Testis (tissue), 5 donors: ENCODE measurements around the gene G6PC2. TPM values are rescaled to one million over a fixed set of nuclear protein-coding genes. Genes with fewer than 3 reads are reported as not detected.
A peak's percentile ranks its signal among the peaks of the same experiment; 100 is the strongest.

Experiments
- DNase-seq: peaks from one replicate; pipeline ENCODE4 v3.0.0-alpha.2; 2019
- H3K27ac ChIP-seq, 2 donors: fragments of 200-600 bp; sonication (generic); one replicate each; pipeline ENCODE4 v1.5.1; 2019
- H3K27me3 ChIP-seq: fragments of 200-600 bp; sonication (generic); one replicate; pipeline ENCODE4 v1.5.1; 2019
- H3K36me3 ChIP-seq: fragments of 200-600 bp; sonication (generic); one replicate; pipeline ENCODE4 v1.5.1; 2017; ENCODE audit warnings: low read depth; ENCODE audit errors: missing control alignments
- H3K4me1 ChIP-seq: fragments of 200-600 bp; sonication (generic); one replicate; pipeline ENCODE4 v1.5.1; 2019
- H3K4me3 ChIP-seq, 2 donors: fragments of 200-600 bp; sonication (generic); one replicate each; pipeline ENCODE4 v1.5.1; 2017 to 2019
- H3K9me3 ChIP-seq: fragments of 200-600 bp; sonication (generic); one replicate; pipeline ENCODE4 v1.5.1; 2017
- POLR2A ChIP-seq: fragments of 450-650 bp; IDR thresholded peaks from one replicate; pipeline ENCODE4 v1.6.1; 2017; ENCODE audit warnings: antibody characterized with exemption, mild to moderate bottlenecking, moderate library complexity
- WGBS, 2 donors: methylation state at CpG; one replicate each; pipeline ENCODE4 v1.1.5; 2018; 5-methylcytosine and 5-hydroxymethylcytosine counted together
- intact Hi-C: fragments of 100-400 bp; cut with DNase I; formaldehyde crosslinking; loops from one replicate; pipeline ENCODE4 v1.15.1; 2023; ENCODE audit warnings: low total_unique reads
- long read RNA-seq, 2 donors: transcript quantifications; one replicate each; lab custom pipeline, GENCODE V29; 2026
- polyA plus RNA-seq: library from polyadenylated mRNA; stranded (reverse); fragments of 350-450 nt; fragmentation: Illumina TruSeq; extraction: RNeasy Lipid Tissue Mini Kit (QIAGEN cat#74804); gene quantifications from one replicate; pipeline ENCODE4 v1.2.3, GENCODE V29; 2014; ENCODE audit warnings: low read depth, low replicate concordance; ENCODE audit not compliant: insufficient read depth
- total RNA-seq, 2 donors: library from RNA; depleted of rRNA; stranded (reverse); fragments of >200 nt; gene quantifications; one replicate each; pipeline ENCODE4 v1.2.3, GENCODE V29; 2016
- TF ChIP-seq, protein P1 (sequence below), 3 experiments: fragments of 450-650 bp in 2 of 3; fragments of 200-600 bp in 1 of 3; sonication (generic) in 1 of 3; IDR thresholded peaks; one replicate each; pipeline ENCODE4 v1.5.1; 2016 to 2019; ENCODE audit warnings: antibody characterized with exemption in 3 of 3, mild to moderate bottlenecking in 2 of 3, moderate library complexity in 1 of 3

Gene G6PC2
- 1 to 10 TPM; 1.1 to 2.5 TPM for total RNA-seq
- polyA plus RNA-seq = 2.4 TPM
- long read RNA-seq, donor 1 = 0 reads
- long read RNA-seq, donor 2 = 0 reads

DNA sequence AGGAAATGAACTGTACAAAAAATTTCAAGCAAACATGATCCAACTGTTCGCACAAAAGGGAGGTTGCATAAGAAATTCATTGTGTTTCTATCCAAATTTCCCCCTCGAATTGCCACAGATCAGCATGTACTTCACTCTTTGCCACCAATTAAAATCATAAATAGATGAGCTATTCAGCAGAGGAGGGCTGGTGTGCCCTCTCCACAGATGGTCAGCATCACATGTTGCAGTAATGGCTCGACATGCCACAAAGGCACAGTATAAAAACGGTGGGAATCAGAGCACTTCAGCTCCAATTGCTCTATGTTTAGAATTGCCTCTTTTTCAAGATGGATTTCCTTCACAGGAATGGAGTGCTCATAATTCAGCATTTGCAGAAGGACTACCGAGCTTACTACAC is at the start of gene G6PC2:
Gene G6PC2, plus strand, starts transcription at position 289 of the 400 bp plus-strand sequence. Its CDS starts 41 bp downstream, at position 330.
- no peak within 1 kb of the TSS for H3K4me3 ChIP-seq
- no peak for DNase-seq
- 41 to 55% methylated on average over 5 of the region's 5 CpGs for WGBS, 2 donors
- H3K27me3 ChIP-seq = no peaks in the 10 kb centered on the region
- H3K9me3 ChIP-seq = no peaks in the 10 kb centered on the region
- intact Hi-C loops = no loop called here
- H3K27ac ChIP-seq = no peak within 1 kb of the TSS
- no peaks in the 10 kb centered on the region for H3K4me1 ChIP-seq
- no peak for TF ChIP-seq POLR2A
- TF ChIP-seq, protein P1, sequence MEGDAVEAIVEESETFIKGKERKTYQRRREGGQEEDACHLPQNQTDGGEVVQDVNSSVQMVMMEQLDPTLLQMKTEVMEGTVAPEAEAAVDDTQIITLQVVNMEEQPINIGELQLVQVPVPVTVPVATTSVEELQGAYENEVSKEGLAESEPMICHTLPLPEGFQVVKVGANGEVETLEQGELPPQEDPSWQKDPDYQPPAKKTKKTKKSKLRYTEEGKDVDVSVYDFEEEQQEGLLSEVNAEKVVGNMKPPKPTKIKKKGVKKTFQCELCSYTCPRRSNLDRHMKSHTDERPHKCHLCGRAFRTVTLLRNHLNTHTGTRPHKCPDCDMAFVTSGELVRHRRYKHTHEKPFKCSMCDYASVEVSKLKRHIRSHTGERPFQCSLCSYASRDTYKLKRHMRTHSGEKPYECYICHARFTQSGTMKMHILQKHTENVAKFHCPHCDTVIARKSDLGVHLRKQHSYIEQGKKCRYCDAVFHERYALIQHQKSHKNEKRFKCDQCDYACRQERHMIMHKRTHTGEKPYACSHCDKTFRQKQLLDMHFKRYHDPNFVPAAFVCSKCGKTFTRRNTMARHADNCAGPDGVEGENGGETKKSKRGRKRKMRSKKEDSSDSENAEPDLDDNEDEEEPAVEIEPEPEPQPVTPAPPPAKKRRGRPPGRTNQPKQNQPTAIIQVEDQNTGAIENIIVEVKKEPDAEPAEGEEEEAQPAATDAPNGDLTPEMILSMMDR (IDR thresholded peaks at IDR 0.05) = no peak
- no peaks in the 10 kb centered on the region for H3K36me3 ChIP-seq

DNA sequence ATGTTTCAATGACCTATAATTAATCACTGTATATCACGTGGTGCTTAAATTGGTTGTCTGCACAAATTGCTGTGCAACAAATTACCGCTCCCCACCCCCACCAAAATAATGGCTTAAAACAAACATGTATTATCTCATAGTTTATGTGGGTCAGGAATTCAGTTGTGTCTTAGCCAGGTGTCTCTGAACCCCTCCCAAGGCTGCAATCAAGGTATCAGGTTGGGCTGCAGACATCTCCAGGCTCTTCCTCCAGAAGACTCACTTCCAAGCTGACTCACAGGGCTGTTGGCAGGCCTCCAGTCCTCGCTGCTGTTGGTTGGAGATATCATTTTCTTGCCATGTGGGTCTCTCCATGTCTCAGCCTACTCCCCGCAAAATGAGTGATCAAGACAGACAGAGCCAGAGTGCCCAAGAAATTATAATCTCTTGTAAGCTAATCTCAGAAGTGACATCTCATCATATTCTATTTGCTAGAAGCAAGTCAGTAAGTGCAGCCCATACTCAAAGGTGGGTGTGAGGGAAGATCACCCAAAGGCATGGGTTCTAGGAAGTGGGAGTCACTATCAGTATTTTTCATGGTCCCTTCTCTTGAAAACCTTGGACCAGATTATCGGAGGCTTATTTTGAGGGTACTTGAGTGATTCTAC is 49.3 kb upstream of the G6PC2 start:
- DNase-seq = peak; percentile 73
- WGBS, 2 donors = 71 to 85% methylated on average over 5 of the region's 5 CpGs
- peaks cover 12% of the 10 kb centered on the region for H3K4me1 ChIP-seq
- H3K9me3 ChIP-seq = no peaks in the 10 kb centered on the region
- H3K27ac ChIP-seq = no peak overlapping the region
- no peak for TF ChIP-seq POLR2A
- no peaks in the 10 kb centered on the region for H3K36me3 ChIP-seq
- H3K4me3 ChIP-seq = no peak overlapping the region
- no peaks in the 10 kb centered on the region for H3K27me3 ChIP-seq
- intact Hi-C loops = no loop called here

DNA sequence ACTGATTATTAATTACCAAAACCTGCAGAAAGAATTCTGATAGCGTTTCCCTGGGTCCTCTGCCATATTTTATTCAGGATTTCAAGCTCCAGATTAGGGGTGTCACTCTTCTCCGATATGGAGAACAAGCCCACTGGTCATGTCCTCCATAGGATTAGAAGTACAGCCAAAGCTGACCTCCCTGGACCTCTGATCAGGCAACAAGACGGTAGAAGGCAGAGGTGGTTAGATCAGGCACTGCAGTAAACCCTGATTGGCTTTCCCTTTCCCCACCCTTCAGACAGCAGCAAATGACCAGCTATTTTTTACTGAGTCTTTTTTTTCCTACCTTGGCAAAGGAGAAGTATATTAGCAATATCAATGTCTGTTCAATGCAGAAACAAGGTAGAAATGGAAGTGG is 48.6 kb upstream of the G6PC2 start:
- 55 to 63% methylated on average over 3 of the region's 3 CpGs for WGBS, 2 donors
- Histone ChIP-seq H3K27ac (no peak overlapping the region), H3K36me3 (no peaks in the 10 kb centered on the region), H3K4me3 (no peak overlapping the region), H3K27me3 (no peaks in the 10 kb centered on the region), H3K9me3 (no peaks in the 10 kb centered on the region), H3K4me1 (peaks cover 12% of the 10 kb centered on the region)
- no peak for DNase-seq
- TF ChIP-seq POLR2A = no peak
- TF ChIP-seq, protein P1 (IDR thresholded peaks at IDR 0.05) = no peak
- intact Hi-C loops = no loop called here

GRCh38 chr2:168853471-168853870 is 47.6 kb upstream of the G6PC2 start:
- Histone ChIP-seq H3K9me3 (no peaks in the 10 kb centered on the region), H3K4me1 (peaks cover 12% of the 10 kb centered on the region), H3K4me3 (no peak overlapping the region), H3K27ac (no peak overlapping the region), H3K36me3 (no peaks in the 10 kb centered on the region), H3K27me3 (no peaks in the 10 kb centered on the region)
- intact Hi-C loops = no loop called here
- WGBS, 2 donors = 96 to 100% methylated on average over 1 of the region's 1 CpG
- TF ChIP-seq, protein P1 (IDR thresholded peaks at IDR 0.05) = no peak
- no peak for TF ChIP-seq POLR2A
- no peak for DNase-seq

- Histone ChIP-seq H3K4me1 (peaks cover 7% of the 10 kb centered on the region), H3K27ac (no peak overlapping the region), H3K27me3 (no peaks in the 10 kb centered on the region), H3K4me3 (no peak overlapping the region), H3K36me3 (no peaks in the 10 kb centered on the region), H3K9me3 (no peaks in the 10 kb centered on the region)
- 91 to 94% methylated on average over 5 of the region's 5 CpGs for WGBS, 2 donors
- intact Hi-C loops = no loop called here
- TF ChIP-seq, protein P1 (IDR thresholded peaks at IDR 0.05) = no peak
- TF ChIP-seq POLR2A = no peak
- no peak for DNase-seq
Observed at GRCh38 chr2:168854651-168855050, 46.4 kb upstream of the G6PC2 start.
